Immature natural killer cell (primary cell): Measurements from ENCODE around the gene ADAMTSL3. TPM values are rescaled to one million over a fixed set of nuclear protein-coding genes. Genes with fewer than 3 reads are reported as not detected.

ENCODE experiments used
- DNase-seq, 3 donors: peaks; one replicate each; pipeline ENCODE4 v3.0.0; 2022; ENCODE audit warnings: mixed read lengths in 1 of 3
- H3K27ac Mint-ChIP-seq, 6 donors: one replicate each; pipeline ENCODE4 v1.8.0; 2020; ENCODE audit warnings: mixed read lengths in 6 of 6, mild to moderate bottlenecking in 5 of 6, inconsistent platforms in 4 of 6, moderate library complexity in 3 of 6
- H3K27me3 Mint-ChIP-seq, 3 donors: one replicate each; pipeline ENCODE4 v1.8.0; 2020 to 2021; ENCODE audit warnings: low read depth in 3 of 3, mild to moderate bottlenecking in 3 of 3, mixed read lengths in 3 of 3, moderate library complexity in 3 of 3, inconsistent platforms in 1 of 3
- H3K36me3 Mint-ChIP-seq, 3 donors: one replicate each; pipeline ENCODE4 v1.8.0; 2020; ENCODE audit warnings: mixed read lengths in 3 of 3, inconsistent platforms in 2 of 3, mild to moderate bottlenecking in 2 of 3
- H3K4me1 Mint-ChIP-seq, 2 donors: one replicate each; pipeline ENCODE4 v1.8.0; 2020; ENCODE audit warnings: inconsistent platforms in 2 of 2, mild to moderate bottlenecking in 2 of 2, mixed read lengths in 2 of 2, moderate library complexity in 1 of 2
- H3K4me3 Mint-ChIP-seq, 5 donors: one replicate each; pipeline ENCODE4 v1.8.0; 2020; ENCODE audit warnings: mild to moderate bottlenecking in 5 of 5, mixed read lengths in 5 of 5, inconsistent platforms in 3 of 5, moderate library complexity in 3 of 5
- H3K9me3 Mint-ChIP-seq, 6 donors: one replicate each; pipeline ENCODE4 v1.8.0; 2020; ENCODE audit warnings: mild to moderate bottlenecking in 6 of 6, mixed read lengths in 6 of 6, inconsistent platforms in 4 of 6, moderate library complexity in 3 of 6
- polyA plus RNA-seq, 3 donors: library from polyadenylated mRNA; unstranded; fragments of 300-500 nt; fragmentation: Illumina TruSeq; gene quantifications; one replicate each; pipeline ENCODE4 v1.2.3, GENCODE V29; 2021

The ADAMTSL3 gene
- polyA plus RNA-seq, 3 donors from 2014 or later, result not detected

DNA sequence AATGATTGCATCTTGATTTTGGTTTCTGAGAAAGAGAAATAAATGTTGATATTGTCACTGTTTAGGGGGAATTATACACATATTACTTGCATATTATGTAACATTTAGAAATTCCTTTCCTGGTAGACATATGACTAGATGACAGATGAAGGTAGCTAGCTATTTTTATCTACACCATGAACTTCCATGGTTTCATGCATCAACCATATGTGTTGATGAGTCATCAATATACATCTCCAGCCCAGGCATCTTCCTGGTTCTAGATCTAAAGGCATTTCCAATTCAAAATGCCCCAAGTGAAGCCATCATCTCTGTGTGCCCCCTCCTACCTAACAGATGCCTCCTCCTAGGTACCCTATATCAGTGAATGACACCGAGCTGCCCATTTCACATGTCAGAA, 9.5 kb upstream of the ADAMTSL3 start:
- peaks cover 2 to 16% (median 9%) of the 10 kb centered on the region in 6 donors for H3K9me3 Mint-ChIP-seq
- no peak overlapping the region for H3K4me3 Mint-ChIP-seq
- no peak overlapping the region for H3K27ac Mint-ChIP-seq
- peaks cover 0 to 7% (median 3%) of the 10 kb centered on the region in 3 donors for H3K27me3 Mint-ChIP-seq
- H3K4me1 Mint-ChIP-seq, result no peaks in the 10 kb centered on the region
- H3K36me3 Mint-ChIP-seq, result peaks cover 0 to 4% (median 0%) of the 10 kb centered on the region in 3 donors
- DNase-seq, result no peak

DNA sequence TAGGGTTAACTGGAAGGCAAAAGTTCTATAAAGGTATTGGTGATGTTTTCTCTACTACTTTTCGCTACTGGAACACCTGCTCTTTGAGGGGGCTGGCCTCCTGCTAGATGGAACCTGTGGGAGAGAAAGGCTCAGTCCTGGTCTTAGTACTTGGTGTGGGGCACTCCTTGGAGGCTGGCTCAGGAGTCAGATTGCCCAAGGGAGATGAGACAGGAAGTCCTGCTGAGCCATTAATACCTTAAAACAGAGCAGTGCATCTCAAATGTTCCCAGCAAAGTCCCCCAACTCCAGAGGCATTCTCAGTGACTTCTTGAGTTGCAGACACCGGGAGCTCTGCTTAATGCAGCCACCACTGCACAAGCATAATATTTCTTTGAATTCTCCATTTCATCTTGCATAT, 3.1 kb upstream of the ADAMTSL3 start:
- Mint-ChIP-seq H3K36me3 (peaks cover 0 to 5% (median 2%) of the 10 kb centered on the region in 3 donors), H3K9me3 (no peaks in the 10 kb centered on the region), H3K27ac (no peak overlapping the region), H3K4me3 (no peak overlapping the region), H3K27me3 (peaks cover 0 to 14% (median 4%) of the 10 kb centered on the region in 3 donors), H3K4me1 (no peaks in the 10 kb centered on the region)
- DNase-seq, result no peak

DNA sequence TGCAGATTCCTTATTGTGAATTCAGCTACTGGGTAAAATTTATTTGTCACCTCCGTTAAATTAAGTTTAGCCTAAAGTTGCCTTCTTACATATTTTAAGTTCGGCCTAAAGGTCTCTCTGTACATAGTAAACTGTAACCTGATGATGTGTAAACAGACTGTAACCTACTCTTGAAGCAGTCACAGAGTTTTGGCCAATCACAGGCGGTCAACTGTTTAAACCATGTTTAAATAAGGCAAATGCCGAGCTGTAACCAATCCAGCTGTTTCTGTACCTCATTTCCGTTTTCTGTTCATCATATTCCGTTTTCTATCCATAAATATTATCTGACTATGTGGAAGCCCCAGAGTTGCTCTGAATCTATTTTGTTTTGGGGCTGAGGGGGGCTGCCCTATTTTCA, 2.4 kb upstream of the ADAMTSL3 start:
- H3K4me3 Mint-ChIP-seq, result no peak overlapping the region
- no peaks in the 10 kb centered on the region for H3K4me1 Mint-ChIP-seq
- no peaks in the 10 kb centered on the region for H3K9me3 Mint-ChIP-seq
- peaks cover 0 to 16% (median 4%) of the 10 kb centered on the region in 3 donors for H3K27me3 Mint-ChIP-seq
- H3K27ac Mint-ChIP-seq, result no peak overlapping the region
- peaks cover 0 to 5% (median 2%) of the 10 kb centered on the region in 3 donors for H3K36me3 Mint-ChIP-seq
- DNase-seq, result no peak

DNA sequence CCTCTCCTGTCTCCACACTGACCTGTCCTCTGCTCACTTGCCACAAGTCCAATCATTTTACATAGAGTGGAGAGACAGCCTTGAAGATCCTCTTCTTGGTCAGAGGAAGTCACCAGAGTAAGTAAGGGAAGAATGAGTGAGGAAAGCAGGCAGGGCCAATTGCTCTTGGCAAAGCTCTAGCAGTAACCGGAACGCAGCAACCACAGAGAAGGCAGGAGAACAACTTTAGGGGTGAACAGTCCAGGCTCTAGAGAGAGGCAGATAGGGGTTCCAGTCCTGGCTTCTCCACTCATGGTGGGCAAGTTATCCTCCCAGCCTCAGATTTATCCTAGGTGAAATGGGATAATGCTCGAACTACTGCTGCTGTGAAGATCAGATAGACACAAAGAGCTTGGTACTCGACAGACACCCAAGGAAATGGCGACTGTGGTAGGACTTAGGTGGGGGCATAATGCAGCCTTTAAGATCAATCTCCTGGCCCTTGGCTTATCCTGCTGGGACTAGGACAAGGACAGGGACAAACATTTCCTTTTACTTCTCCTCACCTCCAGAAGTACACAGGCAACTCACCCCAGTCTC, 1.2 kb upstream of the ADAMTSL3 start:
- no peaks in the 10 kb centered on the region for H3K9me3 Mint-ChIP-seq
- H3K36me3 Mint-ChIP-seq, result peaks cover 0 to 5% (median 2%) of the 10 kb centered on the region in 3 donors
- no peak overlapping the region for H3K4me3 Mint-ChIP-seq
- no peaks in the 10 kb centered on the region for H3K4me1 Mint-ChIP-seq
- DNase-seq, result no peak
- H3K27ac Mint-ChIP-seq, result no peak overlapping the region
- peaks cover 0 to 16% (median 4%) of the 10 kb centered on the region in 3 donors for H3K27me3 Mint-ChIP-seq

DNA sequence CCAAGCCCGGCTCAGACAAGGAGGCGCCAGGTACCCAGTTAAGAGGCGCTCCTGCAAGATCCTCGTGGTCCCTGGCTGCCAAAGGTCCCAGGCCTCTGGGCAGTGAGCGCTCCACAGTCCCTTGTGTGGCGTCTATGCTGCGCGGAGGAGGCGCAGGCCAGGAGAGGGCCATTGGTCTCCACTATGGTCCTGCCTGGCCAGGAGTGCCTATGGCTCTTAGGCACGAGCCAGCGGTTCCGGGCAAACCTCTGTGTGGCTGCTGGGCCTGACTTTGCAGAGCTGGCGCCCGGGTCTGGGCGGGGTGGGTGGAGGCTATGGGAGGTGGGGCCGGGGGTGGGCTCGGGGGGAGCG, 660 bp upstream of the ADAMTSL3 start:
- Mint-ChIP-seq H3K4me3 (no peak overlapping the region), H3K4me1 (no peaks in the 10 kb centered on the region), H3K27ac (no peak overlapping the region), H3K27me3 (peaks cover 0 to 15% (median 4%) of the 10 kb centered on the region in 3 donors), H3K36me3 (peaks cover 0 to 5% (median 2%) of the 10 kb centered on the region in 3 donors), H3K9me3 (peaks cover 0 to 2% (median 0%) of the 10 kb centered on the region in 6 donors)
- DNase-seq, result no peak

DNA sequence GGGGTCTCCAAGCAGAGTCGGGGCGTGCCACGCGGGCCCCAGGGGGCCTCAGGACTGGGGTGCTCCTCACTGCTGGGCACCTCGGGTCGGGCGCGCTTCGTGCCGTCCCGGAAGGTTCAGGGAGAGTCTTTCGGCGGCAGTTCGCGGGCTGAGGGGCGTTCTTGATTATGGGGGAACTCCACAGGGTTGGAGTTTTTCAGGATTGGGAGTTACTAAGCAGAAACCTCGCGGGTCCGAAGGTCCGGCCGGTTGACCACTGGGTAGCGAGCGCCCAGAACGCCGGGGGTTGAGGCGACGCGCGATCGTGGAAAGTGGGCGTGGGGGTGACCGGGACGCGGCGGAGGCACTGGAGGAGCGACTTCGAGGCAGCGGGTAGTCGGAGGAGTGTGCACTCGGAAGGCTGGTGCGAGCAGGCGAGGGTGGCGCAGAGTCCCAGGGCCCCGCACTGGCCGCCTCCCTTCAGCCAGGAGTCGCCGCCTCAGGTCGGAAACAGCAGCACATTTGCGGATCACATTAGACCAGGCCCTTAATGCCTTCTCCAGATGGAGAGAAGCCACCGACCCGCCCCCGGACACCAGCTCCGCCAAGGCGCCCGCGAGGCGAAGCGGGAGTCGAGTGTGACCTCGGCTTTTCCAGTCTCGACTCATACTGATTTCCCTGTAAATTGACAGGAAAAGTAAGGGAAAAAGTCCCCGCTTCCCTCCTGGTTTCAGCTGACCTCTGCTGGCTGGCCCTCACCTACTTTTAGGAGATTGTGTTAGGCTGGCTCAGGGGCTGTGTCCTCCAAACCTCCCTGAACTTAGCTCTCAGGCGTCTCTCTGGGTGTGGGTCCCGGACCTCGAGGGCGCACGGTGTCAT, 685 bp downstream of the ADAMTSL3 start:
- Mint-ChIP-seq H3K36me3 (peaks cover 0 to 5% (median 2%) of the 10 kb centered on the region in 3 donors), H3K9me3 (peaks cover 0 to 2% (median 0%) of the 10 kb centered on the region in 6 donors), H3K27me3 (peaks cover 0 to 12% (median 4%) of the 10 kb centered on the region in 3 donors), H3K4me1 (no peaks in the 10 kb centered on the region), H3K4me3 (peak overlapping the region in 1 of 5 donors; percentile 46), H3K27ac (no peak overlapping the region)
- DNase-seq, result no peak

DNA sequence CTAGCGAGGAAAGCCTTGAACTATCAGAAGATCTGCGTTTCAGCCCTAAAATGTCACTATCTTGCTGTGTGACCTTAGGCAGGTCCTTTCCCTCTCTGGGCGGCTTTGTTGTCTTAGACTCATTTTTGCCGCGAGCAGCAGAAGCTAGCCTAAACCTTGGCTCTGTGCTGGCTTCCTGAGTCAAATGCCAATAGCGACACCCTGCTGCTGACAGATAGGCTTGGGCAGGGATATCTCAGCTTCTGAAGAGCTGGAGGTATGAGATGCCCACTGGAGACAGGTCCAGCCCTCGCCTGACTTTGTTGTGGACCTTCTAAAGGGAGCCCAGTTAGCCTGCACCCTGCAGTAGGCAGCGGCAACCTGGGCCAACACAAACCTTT, 1.3 kb downstream of the ADAMTSL3 start:
- no peak for DNase-seq
- peaks cover 0 to 9% (median 2%) of the 10 kb centered on the region in 3 donors for H3K27me3 Mint-ChIP-seq
- H3K36me3 Mint-ChIP-seq, result peaks cover 0 to 5% (median 2%) of the 10 kb centered on the region in 3 donors
- no peaks in the 10 kb centered on the region for H3K4me1 Mint-ChIP-seq
- H3K27ac Mint-ChIP-seq, result no peak overlapping the region
- H3K9me3 Mint-ChIP-seq, result peaks cover 0 to 2% (median 0%) of the 10 kb centered on the region in 6 donors
- H3K4me3 Mint-ChIP-seq, result peak overlapping the region in 1 of 5 donors; percentile 46

DNA sequence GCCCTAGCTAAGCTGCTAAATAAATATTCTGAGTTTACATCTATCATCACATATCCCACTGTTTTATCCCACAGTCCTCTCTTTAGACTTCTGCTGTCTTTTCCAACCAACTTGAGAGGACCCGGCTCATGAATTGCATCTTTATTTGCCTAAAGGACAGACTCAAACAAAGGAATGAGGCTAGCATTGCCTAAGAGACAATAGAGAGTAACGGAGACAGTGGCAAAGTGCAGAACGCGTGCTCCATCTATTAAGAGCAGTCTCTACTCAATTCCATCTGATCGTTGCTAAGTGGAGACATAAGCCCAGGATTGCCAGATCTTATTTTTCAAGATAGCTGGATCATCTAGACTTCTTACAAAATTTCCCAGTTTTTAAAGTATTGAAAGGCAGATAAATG, 2.3 kb downstream of the ADAMTSL3 start:
- H3K36me3 Mint-ChIP-seq, result peaks cover 0 to 5% (median 2%) of the 10 kb centered on the region in 3 donors
- no peak overlapping the region for H3K4me3 Mint-ChIP-seq
- H3K9me3 Mint-ChIP-seq, result peaks cover 0 to 2% (median 0%) of the 10 kb centered on the region in 6 donors
- H3K4me1 Mint-ChIP-seq, result no peaks in the 10 kb centered on the region
- peaks cover 0 to 9% (median 2%) of the 10 kb centered on the region in 3 donors for H3K27me3 Mint-ChIP-seq
- H3K27ac Mint-ChIP-seq, result no peak overlapping the region
- no peak for DNase-seq

DNA sequence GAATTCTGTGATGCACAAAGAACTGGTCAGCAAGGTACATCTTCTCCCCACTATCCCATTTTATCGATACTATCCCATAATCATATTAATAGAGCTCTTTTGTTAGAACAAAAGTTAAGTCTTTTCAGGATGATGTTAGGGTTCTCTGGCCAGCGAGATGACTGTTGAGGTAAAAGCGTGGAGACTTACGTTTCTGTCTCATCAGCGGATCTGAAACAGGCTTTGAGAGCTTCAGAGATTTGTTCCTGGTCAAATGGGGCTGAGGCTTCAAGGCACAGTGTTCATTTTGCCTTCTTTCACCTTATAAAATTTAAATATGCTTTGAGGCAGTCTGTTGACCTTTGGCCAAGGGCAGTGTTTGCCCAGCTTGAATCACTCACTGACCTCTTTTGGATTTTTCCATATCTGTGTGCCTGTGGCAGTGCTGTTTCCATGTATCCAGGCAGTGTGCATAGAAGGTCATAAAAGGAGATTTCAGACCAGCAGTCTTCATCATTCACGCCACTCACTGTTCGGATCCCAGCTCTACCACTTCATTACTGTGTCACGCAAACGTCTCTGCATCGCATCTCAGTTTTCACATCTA, 3.1 kb downstream of the ADAMTSL3 start:
- peaks cover 0 to 5% (median 2%) of the 10 kb centered on the region in 3 donors for H3K36me3 Mint-ChIP-seq

DNA sequence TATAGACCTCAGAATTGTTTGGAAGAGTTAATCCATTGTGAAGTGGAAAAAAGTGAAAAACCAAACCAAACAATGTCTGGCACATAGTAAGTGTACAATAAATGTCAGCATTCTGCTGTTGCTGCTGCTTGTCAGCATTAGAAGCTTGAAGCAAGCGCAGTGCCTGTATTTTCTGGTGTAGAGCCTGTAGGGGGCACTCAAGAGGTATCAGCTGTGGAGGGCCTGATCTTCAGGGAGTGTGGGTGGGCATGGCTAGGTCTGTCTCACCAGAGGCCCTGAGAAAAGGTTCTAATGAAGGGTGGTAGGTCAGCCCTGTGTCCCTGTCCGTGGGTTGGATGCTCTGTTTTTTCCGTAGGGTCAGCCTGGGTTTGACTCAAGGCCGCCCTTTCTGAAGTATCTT, 3.6 kb downstream of the ADAMTSL3 start:
- no peak overlapping the region for H3K4me3 Mint-ChIP-seq
- H3K36me3 Mint-ChIP-seq, result peaks cover 0 to 4% (median 2%) of the 10 kb centered on the region in 3 donors

More for the DNA sequence above, 3.1 kb downstream of the ADAMTSL3 start:
- Mint-ChIP-seq H3K9me3 (peaks cover 0 to 2% (median 0%) of the 10 kb centered on the region in 6 donors), H3K4me1 (no peaks in the 10 kb centered on the region), H3K27ac (no peak overlapping the region), H3K27me3 (peaks cover 0 to 9% (median 2%) of the 10 kb centered on the region in 3 donors), H3K4me3 (no peak overlapping the region)
- no peak for DNase-seq

DNA sequence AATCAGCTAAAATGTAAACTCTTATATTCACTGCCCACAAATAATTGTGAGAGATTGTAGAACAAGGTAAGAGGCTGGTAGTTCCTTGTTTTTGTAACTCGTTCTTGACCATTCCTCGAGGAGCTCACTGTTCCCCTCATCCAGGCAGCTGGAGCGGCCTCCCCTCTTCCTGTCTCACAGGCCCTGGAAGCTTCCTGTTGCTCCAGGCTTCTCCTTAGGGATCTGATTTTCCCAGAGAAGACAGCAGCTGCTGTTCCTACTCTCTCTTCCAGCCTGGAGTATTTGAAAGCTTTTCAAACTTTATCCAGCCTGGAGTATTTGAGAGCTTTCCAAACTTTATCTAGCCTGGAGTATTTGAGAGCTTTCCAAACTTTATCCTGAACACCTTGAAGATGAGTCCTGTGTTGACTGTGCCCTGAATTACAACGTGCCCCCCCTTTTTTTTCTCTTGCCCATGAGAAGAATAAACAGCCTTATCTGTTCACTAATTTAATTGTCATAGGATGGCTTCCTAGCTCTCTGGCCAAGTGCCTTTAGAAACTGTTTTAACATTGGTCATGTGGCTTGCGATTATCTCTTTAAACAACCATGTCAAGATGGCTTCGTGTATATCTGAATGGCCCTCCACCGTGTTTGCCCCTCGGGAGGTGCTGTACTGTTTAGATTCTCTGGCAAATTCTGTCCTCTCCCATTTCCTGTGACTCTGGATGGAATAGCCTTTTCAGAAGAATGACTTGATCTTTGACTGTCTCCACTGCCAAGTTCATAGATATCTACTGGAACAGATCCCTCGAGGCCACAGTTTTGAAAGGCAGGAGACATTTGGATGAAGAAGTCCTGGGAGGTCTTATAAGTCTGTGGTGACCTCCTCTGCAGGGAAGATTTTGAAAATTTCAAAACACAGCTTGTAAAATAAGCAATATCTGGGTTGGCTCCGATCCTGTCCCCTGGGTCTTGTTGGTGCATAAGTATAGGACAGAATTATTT, 4.8 kb downstream of the ADAMTSL3 start:
- DNase-seq, result no peak
- H3K27ac Mint-ChIP-seq, result no peak overlapping the region
- H3K4me1 Mint-ChIP-seq, result no peaks in the 10 kb centered on the region
- peaks cover 0 to 6% (median 2%) of the 10 kb centered on the region in 3 donors for H3K27me3 Mint-ChIP-seq
- H3K9me3 Mint-ChIP-seq, result peaks cover 0 to 2% (median 0%) of the 10 kb centered on the region in 6 donors
- H3K4me3 Mint-ChIP-seq, result no peak overlapping the region
- H3K36me3 Mint-ChIP-seq, result no peaks in the 10 kb centered on the region

More for the DNA sequence above, 3.6 kb downstream of the ADAMTSL3 start:
- H3K4me1 Mint-ChIP-seq, result no peaks in the 10 kb centered on the region
- H3K27ac Mint-ChIP-seq, result no peak overlapping the region
- peaks cover 0 to 7% (median 1%) of the 10 kb centered on the region in 3 donors for H3K27me3 Mint-ChIP-seq
- peaks cover 0 to 2% (median 0%) of the 10 kb centered on the region in 6 donors for H3K9me3 Mint-ChIP-seq
- no peak for DNase-seq

DNA sequence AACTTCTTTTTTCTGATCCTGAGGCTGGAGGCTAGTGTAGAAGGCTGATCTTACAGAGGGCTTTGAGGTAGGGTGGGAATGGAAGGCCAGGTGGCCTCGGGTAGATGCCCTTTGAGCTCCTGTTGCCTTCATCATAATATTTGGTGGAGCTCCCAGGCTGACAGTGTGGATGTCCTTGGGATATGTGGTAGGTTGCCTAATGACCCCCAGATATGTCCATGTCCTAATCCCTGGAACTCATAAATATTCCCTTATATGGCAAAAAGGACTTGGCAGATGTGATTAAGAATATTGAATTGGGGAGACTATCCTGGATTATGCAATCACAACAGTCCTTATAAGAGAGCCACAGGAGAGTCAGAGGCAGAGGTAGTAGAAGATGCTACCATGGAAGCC, 5.5 kb downstream of the ADAMTSL3 start:
- H3K36me3 Mint-ChIP-seq, result no peaks in the 10 kb centered on the region
- DNase-seq, result no peak
- peaks cover 0 to 3% (median 0%) of the 10 kb centered on the region in 6 donors for H3K9me3 Mint-ChIP-seq

DNA sequence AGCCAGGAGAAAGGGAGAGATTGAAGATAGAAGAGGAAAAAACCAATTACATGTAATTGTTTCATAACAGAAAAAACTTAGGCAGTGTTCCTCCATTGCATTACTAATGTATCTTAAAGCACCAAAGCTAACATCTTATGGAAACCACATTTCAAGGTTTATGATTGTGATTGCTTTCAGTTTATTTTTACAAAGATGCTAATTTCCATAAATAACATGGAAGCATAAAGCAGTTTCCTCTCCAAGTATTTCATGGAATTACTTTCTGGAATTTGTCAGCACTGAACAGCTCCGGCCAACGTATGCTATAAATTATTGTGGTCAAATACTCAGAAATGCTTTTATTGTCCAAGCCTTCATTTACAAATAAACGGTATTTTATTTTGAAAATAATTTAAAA, 11.6 kb downstream of the ADAMTSL3 start:
- peaks cover 0 to 2% (median 2%) of the 10 kb centered on the region in 3 donors for H3K27me3 Mint-ChIP-seq
- no peak overlapping the region for H3K27ac Mint-ChIP-seq
- peaks cover 0 to 3% (median 0%) of the 10 kb centered on the region in 6 donors for H3K9me3 Mint-ChIP-seq
- no peak for DNase-seq
- no peaks in the 10 kb centered on the region for H3K36me3 Mint-ChIP-seq
- no peak overlapping the region for H3K4me3 Mint-ChIP-seq
- no peaks in the 10 kb centered on the region for H3K4me1 Mint-ChIP-seq

More for the DNA sequence above, 5.5 kb downstream of the ADAMTSL3 start:
- Mint-ChIP-seq H3K27me3 (peaks cover under 1 to 6% (median 2%) of the 10 kb centered on the region in 3 donors), H3K4me3 (no peak overlapping the region), H3K4me1 (no peaks in the 10 kb centered on the region), H3K27ac (no peak overlapping the region)
